Activated T-cell treated with anti-CD3 and anti-CD28 coated beads, Interleukin-2, amount 50 U/mL, for 72 hours (primary cell): ENCODE results near the gene CDCA4. TPM values are rescaled to one million over a fixed set of nuclear protein-coding genes. Genes with fewer than 3 reads are reported as not detected.
"Not testable (repeated sequence)": the region's sequence is repeated elsewhere in the genome, so short reads cannot be mapped to it uniquely, and the experiment has no call there.

Source experiments
- ATAC-seq, 2 donors: fragments of 150-1000 bp; cut with Tn5 transposase; replicated peaks in 1 of 2; 2 replicates each; pipeline ENCODE4 v1.10.0; 2021; ENCODE audit warnings: moderate library complexity in 2 of 2, mild to moderate bottlenecking in 1 of 2
- DNase-seq, 2 donors: peaks; one replicate each; pipeline ENCODE4 v3.0.0; 2021 to 2022; ENCODE audit warnings: mixed read lengths in 1 of 2
- H3K27ac Mint-ChIP-seq: one replicate; pipeline ENCODE4 v1.8.0; 2022; ENCODE audit warnings: mild to moderate bottlenecking, moderate library complexity, mixed read lengths
- H3K27me3 Mint-ChIP-seq: one replicate; pipeline ENCODE4 v1.8.0; 2022; ENCODE audit warnings: low read depth, mixed read lengths
- H3K36me3 Mint-ChIP-seq, 2 donors: one replicate each; pipeline ENCODE4 v1.8.0; 2022; ENCODE audit warnings: mixed read lengths in 2 of 2, mild to moderate bottlenecking in 1 of 2; ENCODE audit not compliant: insufficient read depth in 2 of 2
- H3K4me1 Mint-ChIP-seq: one replicate; pipeline ENCODE4 v1.8.0; 2022; ENCODE audit warnings: low read depth, mixed read lengths
- H3K4me3 Mint-ChIP-seq, 2 donors: one replicate each; pipeline ENCODE4 v1.8.0; 2022; ENCODE audit warnings: mild to moderate bottlenecking in 2 of 2, mixed read lengths in 2 of 2, moderate library complexity in 2 of 2
- H3K9me3 Mint-ChIP-seq, 2 donors: one replicate each; pipeline ENCODE4 v1.8.0; 2022; ENCODE audit warnings: mixed read lengths in 2 of 2
- total RNA-seq, 2 donors: library from RNA; stranded (reverse); gene quantifications; one replicate each; pipeline ENCODE4 v1.2.3, GENCODE V29; 2022

The CDCA4 gene
- total RNA-seq, 2 donors from 2014 or later = 56.8 to 57.5 TPM

GRCh38 chr14:105035616-105036015 lies 14.7 kb upstream of the CDCA4 start:
- not testable (repeated sequence) for H3K27ac Mint-ChIP-seq, H3K36me3 Mint-ChIP-seq, DNase-seq, H3K4me3 Mint-ChIP-seq, H3K27me3 Mint-ChIP-seq, ATAC-seq, H3K9me3 Mint-ChIP-seq
- H3K4me1 Mint-ChIP-seq = peaks cover 14% of the 10 kb centered on the region

- H3K9me3 Mint-ChIP-seq = peaks cover 0 to 2% of the 10 kb centered on the region in 2 donors
- no peak overlapping the region for H3K4me3 Mint-ChIP-seq
- H3K4me1 Mint-ChIP-seq = peaks cover 14% of the 10 kb centered on the region
- H3K27ac Mint-ChIP-seq = no peak overlapping the region
- DNase-seq = no peak
- peaks cover 10% of the 10 kb centered on the region for H3K27me3 Mint-ChIP-seq
- H3K36me3 Mint-ChIP-seq = peaks cover 2% of the 10 kb centered on the region in 2 donors
- ATAC-seq = no peak
Measured at GRCh38 chr14:105034315-105035039, 13.6 kb upstream of the CDCA4 start.

- not testable (repeated sequence) for DNase-seq, H3K36me3 Mint-ChIP-seq, H3K9me3 Mint-ChIP-seq, H3K27me3 Mint-ChIP-seq
- ATAC-seq = peak in 1 of 2 donors; percentile 44
- Mint-ChIP-seq H3K4me3 (peak overlapping the region; percentile 74 to 81), H3K4me1 (peaks cover 14% of the 10 kb centered on the region), H3K27ac (peak overlapping the region; percentile 11)
Measured at GRCh38 chr14:105033412-105033900, 12.6 kb upstream of the CDCA4 start.

- peaks cover 14% of the 10 kb centered on the region for H3K4me1 Mint-ChIP-seq
- not testable (repeated sequence) for H3K36me3 Mint-ChIP-seq, H3K9me3 Mint-ChIP-seq, H3K4me3 Mint-ChIP-seq, H3K27me3 Mint-ChIP-seq, DNase-seq, H3K27ac Mint-ChIP-seq, ATAC-seq
Measured at GRCh38 chr14:105032451-105032901, 11.6 kb upstream of the CDCA4 start.

GRCh38 chr14:105030836-105031396 lies 10.0 kb upstream of the CDCA4 start:
- H3K27ac Mint-ChIP-seq = no peak overlapping the region
- no peak for ATAC-seq
- peaks cover 26% of the 10 kb centered on the region for H3K4me1 Mint-ChIP-seq
- no peak for DNase-seq
- peaks cover 10% of the 10 kb centered on the region for H3K27me3 Mint-ChIP-seq
- peaks cover 2 to 3% of the 10 kb centered on the region in 2 donors for H3K9me3 Mint-ChIP-seq
- H3K4me3 Mint-ChIP-seq = no peak overlapping the region
- H3K36me3 Mint-ChIP-seq = peaks cover 5 to 6% of the 10 kb centered on the region in 2 donors

GRCh38 chr14:105030194-105030593 lies 9.3 kb upstream of the CDCA4 start:
- no peak overlapping the region for H3K27ac Mint-ChIP-seq
- peaks cover 33% of the 10 kb centered on the region for H3K4me1 Mint-ChIP-seq
- peaks cover 2 to 3% of the 10 kb centered on the region in 2 donors for H3K9me3 Mint-ChIP-seq
- DNase-seq (no peak), ATAC-seq (no peak)
- peaks cover 10% of the 10 kb centered on the region for H3K27me3 Mint-ChIP-seq
- peaks cover 5 to 6% of the 10 kb centered on the region in 2 donors for H3K36me3 Mint-ChIP-seq
- H3K4me3 Mint-ChIP-seq = no peak overlapping the region

GRCh38 chr14:105029402-105029801 lies 8.5 kb upstream of the CDCA4 start:
- Mint-ChIP-seq H3K27ac (no peak overlapping the region), H3K9me3 (peaks cover 2 to 3% of the 10 kb centered on the region in 2 donors), H3K4me1 (peaks cover 39% of the 10 kb centered on the region), H3K27me3 (peaks cover 10% of the 10 kb centered on the region), H3K4me3 (no peak overlapping the region), H3K36me3 (peaks cover 5 to 6% of the 10 kb centered on the region in 2 donors)
- ATAC-seq (no peak), DNase-seq (no peak)

GRCh38 chr14:105028251-105028927 lies 7.5 kb upstream of the CDCA4 start:
- peaks cover 41% of the 10 kb centered on the region for H3K4me1 Mint-ChIP-seq
- H3K9me3 Mint-ChIP-seq = peaks cover 0 to 3% of the 10 kb centered on the region in 2 donors
- H3K27ac Mint-ChIP-seq = no peak overlapping the region
- peaks cover 3 to 4% of the 10 kb centered on the region in 2 donors for H3K36me3 Mint-ChIP-seq
- ATAC-seq (no peak), DNase-seq (no peak)
- no peak overlapping the region for H3K4me3 Mint-ChIP-seq
- peaks cover 1% of the 10 kb centered on the region for H3K27me3 Mint-ChIP-seq

GRCh38 chr14:105027718-105028117 lies 6.8 kb upstream of the CDCA4 start:
- not testable (repeated sequence) for H3K27me3 Mint-ChIP-seq, H3K27ac Mint-ChIP-seq, DNase-seq, H3K9me3 Mint-ChIP-seq, ATAC-seq, H3K36me3 Mint-ChIP-seq, H3K4me3 Mint-ChIP-seq
- H3K4me1 Mint-ChIP-seq = peaks cover 42% of the 10 kb centered on the region

GRCh38 chr14:105026802-105027563 lies 6.1 kb upstream of the CDCA4 start:
- peaks cover 3 to 4% of the 10 kb centered on the region in 2 donors for H3K36me3 Mint-ChIP-seq
- ATAC-seq (no peak), DNase-seq (no peak)
- H3K9me3 Mint-ChIP-seq = peaks cover 0 to 3% of the 10 kb centered on the region in 2 donors
- no peaks in the 10 kb centered on the region for H3K27me3 Mint-ChIP-seq
- peak overlapping the region; percentile 53 to 78 for H3K4me3 Mint-ChIP-seq
- H3K27ac Mint-ChIP-seq = peak overlapping the region; percentile 70
- peaks cover 48% of the 10 kb centered on the region for H3K4me1 Mint-ChIP-seq

GRCh38 chr14:105026033-105026785 lies 5.3 kb upstream of the CDCA4 start:
- Mint-ChIP-seq H3K27ac (peak overlapping the region; percentile 95), H3K27me3 (no peaks in the 10 kb centered on the region), H3K4me3 (peak overlapping the region; percentile 53 to 78), H3K9me3 (peaks cover 0 to 3% of the 10 kb centered on the region in 2 donors), H3K4me1 (peaks cover 54% of the 10 kb centered on the region), H3K36me3 (peaks cover 4 to 6% of the 10 kb centered on the region in 2 donors)
- peak; percentile 57 for ATAC-seq
- peak; percentile 39 to 51 for DNase-seq

GRCh38 chr14:105025429-105025828 lies 4.5 kb upstream of the CDCA4 start:
- Mint-ChIP-seq H3K9me3 (peaks cover 0 to 3% of the 10 kb centered on the region in 2 donors), H3K4me3 (peak overlapping the region; percentile 53 to 78), H3K4me1 (peaks cover 54% of the 10 kb centered on the region), H3K27me3 (no peaks in the 10 kb centered on the region), H3K36me3 (peaks cover 4 to 6% of the 10 kb centered on the region in 2 donors), H3K27ac (peak overlapping the region; percentile 95)
- no peak for ATAC-seq
- DNase-seq = no peak
